ENCODE data around the gene DECR2.
A peak's percentile ranks its signal among the peaks of the same experiment; 100 is the strongest.
"Not testable (repeated sequence)": the region's sequence is repeated elsewhere in the genome, so short reads cannot be mapped to it uniquely, and the experiment has no call there.

Gene DECR2

GRCh38 chr16:379961-380761 lies 21.5 kb upstream of the DECR2 start:
- DNase-seq = no peak

GRCh38 chr16:380762-381011 lies 21.0 kb upstream of the DECR2 start:
- no peak for DNase-seq

GRCh38 chr16:381012-381788 lies 20.5 kb upstream of the DECR2 start:
- peak; percentile 27 for DNase-seq

- DNase-seq = peak; percentile 59
Observed at GRCh38 chr16:381789-382717, 19.6 kb upstream of the DECR2 start, which contains the start of gene PGAP6. Gene PGAP6 (minus strand): TSS chr16:381978. CDS start chr16:381821, 157 bp downstream.

- DNase-seq = peak; percentile 27
Observed at GRCh38 chr16:383326-384051, 18.2 kb upstream of the DECR2 start.

GRCh38 chr16:386641-387156 lies 15.0 kb upstream of the DECR2 start:
- DNase-seq = no peak

GRCh38 chr16:387761-388666 lies 13.7 kb upstream of the DECR2 start:
- DNase-seq = not testable (repeated sequence)

GRCh38 chr16:389352-389751 lies 12.3 kb upstream of the DECR2 start:
- DNase-seq = no peak

GRCh38 chr16:391885-392335 lies 9.8 kb upstream of the DECR2 start:
- DNase-seq = peak; percentile 75

GRCh38 chr16:392450-393030 lies 9.1 kb upstream of the DECR2 start:
- peak; percentile 40 for DNase-seq

GRCh38 chr16:396199-396598 lies 5.5 kb upstream of the DECR2 start:
- DNase-seq = no peak

GRCh38 chr16:396605-397004 lies 5.1 kb upstream of the DECR2 start:
- DNase-seq = no peak

- DNase-seq = no peak
Observed at GRCh38 chr16:397135-397661, 4.5 kb upstream of the DECR2 start, which contains the start of gene NME4. Gene NME4 (plus strand): TSS chr16:397199. CDS start chr16:397223, 24 bp downstream.

- peak; percentile 25 for DNase-seq
Observed at GRCh38 chr16:397736-398332, 3.9 kb upstream of the DECR2 start.

GRCh38 chr16:398561-399339 lies 2.9 kb upstream of the DECR2 start:
- DNase-seq = no peak

GRCh38 chr16:399340-400019 lies 2.2 kb upstream of the DECR2 start:
- DNase-seq = no peak

- DNase-seq = no peak
Observed at GRCh38 chr16:400061-400591, 1.6 kb upstream of the DECR2 start.

- no peak for DNase-seq
Observed at GRCh38 chr16:404971-405486, 3.3 kb downstream of the DECR2 start.

Data from CD4-positive, alpha-beta T cell treated with Interferon gamma for 1 hour (primary cell).